Iris pigment epithelial cell (primary cell): ENCODE results near the gene RAB7A.
"Not testable (repeated sequence)": the region's sequence is repeated elsewhere in the genome, so short reads cannot be mapped to it uniquely, and the experiment has no call there.

ENCODE experiments used
- DNase-seq: peaks from one replicate; pipeline ENCODE4 v3.0.0-alpha.2; 2011; ENCODE audit warnings: low read depth

RAB7A gene

DNA sequence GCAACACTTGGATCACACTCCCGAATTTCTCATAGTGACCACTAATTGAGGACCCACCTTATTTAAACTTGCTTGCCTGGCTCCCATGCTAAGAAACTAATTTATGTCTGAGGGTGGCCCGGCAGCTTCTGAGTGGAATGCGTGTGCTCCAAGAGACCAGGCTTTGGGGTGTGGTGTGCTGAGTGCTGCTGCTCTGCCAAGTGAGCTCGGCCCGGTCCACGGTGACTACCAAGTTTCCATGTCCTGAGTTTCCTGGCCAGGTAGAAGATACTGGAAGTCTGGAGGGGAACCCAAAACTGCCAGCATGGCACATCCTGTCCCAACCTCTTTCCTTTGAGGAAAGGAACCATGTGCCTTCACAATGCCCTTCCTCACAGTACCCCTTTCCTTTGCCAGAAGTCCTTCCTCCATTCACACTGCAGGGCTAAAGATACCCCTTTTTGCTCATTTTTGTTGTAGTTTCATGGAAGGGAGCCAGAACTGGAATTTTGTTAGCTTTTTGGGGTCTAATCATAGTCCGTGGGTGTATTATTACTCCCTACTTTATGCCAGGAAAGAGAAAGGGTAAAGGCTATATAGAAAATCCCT is 94.4 kb downstream of the RAB7A start:
- DNase-seq: no peak

DNA sequence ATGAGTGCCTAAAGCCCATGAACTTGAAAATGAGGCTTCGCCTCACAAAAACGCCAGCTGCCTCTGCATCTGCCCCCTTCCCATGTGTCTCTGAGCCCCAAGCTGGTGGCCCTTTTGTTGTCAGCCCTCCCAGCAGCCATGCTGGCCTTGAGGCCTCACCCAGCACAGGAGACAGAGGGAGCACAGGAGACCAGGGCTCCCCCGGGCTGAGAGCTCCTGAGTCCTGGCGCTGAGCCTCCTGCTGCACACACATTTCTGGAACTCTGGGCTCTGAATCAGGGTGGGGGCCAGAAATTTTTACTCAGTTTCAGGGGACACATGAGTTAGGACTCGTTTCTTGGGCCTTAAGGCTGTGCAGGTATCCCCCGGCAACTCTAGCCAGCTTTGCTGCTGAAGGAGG is 97.0 kb downstream of the RAB7A start:
- DNase-seq: no peak

DNA sequence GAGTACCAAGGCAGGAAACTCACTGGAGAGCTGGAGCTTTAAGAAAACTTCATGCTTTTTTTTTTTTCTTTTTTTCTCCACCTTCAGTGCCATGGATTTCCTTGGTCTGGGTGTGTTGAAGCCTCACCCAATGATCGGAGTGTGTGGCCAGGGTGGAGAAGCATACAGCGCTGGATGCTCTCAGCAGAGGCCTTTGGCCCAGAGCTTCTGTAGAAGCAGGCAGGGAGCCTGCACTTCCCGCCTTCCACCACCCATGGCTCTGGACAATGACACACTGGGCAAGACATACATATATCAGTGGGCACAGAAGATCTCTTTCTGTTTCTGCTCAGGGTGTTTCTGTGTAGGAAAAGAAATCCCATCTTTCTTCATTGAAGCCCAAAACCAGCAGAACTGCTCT is 97.6 kb downstream of the RAB7A start:
- DNase-seq: no peak

DNA sequence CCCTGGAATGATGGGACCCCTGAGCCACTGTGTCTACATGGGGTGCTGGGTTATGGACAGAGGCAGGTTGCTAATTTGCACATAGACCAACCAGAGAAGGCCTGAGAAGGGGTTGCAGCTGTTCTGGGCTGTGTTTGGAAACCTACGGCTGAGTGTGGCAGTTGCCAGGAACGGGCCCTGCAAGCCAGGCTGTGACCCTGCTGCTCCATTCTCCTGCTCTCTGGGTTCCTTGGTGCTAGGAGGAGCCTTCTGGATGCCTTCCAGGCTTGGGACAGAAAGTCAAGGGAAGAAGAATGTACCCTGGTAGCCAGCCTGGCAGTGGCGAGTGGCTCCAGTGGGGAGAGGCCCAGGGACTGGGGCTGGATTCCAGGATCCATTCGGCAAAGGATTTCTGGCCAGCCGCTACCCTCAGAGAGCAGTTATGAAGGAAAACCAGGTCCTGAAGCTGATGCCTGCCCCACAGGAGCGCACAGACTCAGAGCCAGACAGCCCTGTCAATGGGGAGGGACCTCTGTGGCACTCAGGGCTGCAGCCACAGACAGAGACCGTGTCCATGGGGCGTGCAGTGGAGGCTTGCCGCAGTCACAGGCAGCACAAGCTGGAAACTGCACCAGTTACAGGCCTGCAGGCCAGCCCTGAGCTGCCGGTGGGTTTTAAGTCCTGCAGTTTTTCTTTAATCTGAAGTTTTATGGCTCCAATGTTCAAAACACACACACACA is 98.3 kb downstream of the RAB7A start:
- DNase-seq: no peak

DNA sequence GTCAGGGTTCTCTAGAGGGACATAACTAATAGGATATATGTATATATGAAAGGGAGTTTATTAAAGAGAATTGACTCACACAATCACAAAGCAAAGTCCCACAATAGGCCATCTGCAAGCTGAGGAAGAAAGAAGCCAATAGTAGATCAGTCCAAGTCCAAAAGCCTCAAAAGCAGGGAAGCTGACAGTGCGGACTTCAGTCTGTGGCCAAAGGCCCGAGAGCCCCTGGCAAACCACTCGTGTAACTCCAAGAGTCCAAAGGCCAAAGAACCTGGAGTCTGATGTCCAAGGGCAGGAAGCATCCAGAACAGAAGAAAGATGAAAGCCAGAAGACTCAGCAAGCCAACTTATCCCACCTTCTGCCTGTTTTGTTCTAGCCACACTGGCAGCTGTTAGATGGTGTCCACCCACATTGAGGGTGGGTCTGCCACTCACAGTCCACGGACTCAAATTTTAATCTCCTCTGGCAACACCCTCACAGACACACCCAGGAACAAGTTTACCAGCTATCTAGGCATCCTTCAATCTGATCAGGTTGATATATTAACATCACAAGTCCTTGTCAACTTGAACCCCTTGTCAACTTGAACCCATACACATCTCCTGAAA is 99.2 kb downstream of the RAB7A start:
- DNase-seq: no peak

DNA sequence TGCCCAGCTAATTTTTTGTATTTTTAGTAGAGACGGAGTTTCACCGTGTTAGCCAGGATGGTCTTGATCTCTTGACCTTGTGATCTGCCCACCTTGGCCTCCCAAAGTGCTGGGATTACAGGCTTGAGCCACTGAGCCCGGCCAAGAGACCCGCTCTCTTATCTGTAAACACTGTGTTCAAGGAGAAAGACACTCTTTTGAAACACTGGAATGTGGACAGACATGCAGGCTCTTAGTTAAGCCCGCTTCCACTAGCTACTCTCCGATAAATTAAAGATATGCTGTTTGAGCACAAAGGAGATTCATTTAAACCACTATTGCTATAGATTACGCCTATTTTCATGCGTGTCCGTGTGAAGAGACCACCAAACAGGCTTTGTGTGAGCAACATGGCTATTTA is 103.1 kb downstream of the RAB7A start:
- DNase-seq: not testable (repeated sequence)

DNA sequence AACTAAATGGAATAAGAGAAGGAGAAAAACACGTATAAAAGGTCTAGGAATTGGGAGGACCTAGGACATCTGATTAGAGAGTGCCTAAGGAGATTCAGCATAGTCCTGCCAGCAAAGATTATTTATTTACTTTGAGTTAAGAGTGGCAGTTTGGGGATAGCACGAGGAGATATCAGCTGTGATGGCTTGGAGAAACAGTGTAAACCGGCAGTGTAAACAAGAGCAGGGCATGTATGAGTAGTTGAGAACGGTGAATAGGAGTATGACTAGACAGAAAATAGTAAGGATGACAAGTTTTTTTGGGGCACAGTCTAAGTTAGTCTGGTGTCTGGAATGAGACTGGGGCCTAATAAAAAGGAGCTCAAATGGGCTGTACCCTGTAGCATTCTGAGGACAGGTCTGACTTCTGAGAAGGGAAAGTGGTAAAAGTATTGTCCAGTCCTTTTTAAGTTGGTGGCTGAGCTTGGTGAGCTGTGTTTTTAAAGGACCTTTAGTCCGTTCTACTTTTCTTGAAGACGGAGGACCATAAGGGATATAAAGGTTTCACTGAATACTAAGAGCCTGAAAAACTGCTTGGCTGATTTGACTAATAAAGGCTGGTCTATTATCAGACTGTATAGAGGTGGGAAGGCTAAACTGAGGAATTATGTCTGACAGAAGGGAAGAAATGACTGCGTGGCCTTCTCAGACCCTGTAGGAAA is 104.1 kb downstream of the RAB7A start:
- DNase-seq: not testable (repeated sequence)

DNA sequence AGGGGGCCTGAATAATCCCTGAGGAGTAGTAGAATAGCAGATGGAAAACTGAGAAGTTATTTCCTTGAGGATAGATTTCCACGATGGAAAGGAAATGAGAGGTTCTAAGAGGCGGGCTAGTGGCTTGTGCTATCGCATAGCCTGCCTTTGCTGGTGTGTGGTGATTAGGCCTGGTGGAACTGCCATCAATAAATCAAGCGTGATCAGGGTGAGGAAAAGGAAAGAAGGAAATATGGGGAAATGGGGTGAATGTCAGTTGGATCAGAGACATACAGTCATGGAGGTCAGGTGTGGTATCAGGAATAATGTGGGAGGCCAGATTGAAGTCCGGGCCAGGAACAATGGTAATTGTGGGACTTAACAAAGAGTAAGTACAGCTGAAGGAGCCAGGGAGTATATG is 104.8 kb downstream of the RAB7A start:
- not testable (repeated sequence) for DNase-seq

DNA sequence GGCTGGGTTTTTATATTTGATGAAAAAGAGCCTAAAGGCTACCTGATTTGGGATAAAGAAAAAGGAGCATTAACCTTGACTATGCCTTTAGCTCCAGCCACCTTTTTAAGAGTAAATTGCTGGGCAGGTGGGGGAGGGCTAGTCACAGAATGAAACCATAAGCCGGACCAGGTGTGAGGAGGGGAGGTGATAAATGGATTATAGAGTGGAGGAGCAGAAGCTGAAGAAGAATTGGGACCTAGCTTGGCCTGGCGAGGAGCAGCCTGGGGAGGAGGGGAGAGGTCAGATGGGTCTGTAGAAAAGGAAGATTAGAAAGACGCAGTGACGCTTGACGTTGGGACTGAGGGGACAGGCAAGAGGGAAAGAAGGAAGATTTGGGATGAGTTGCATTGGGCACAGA is 107.0 kb downstream of the RAB7A start:
- not testable (repeated sequence) for DNase-seq

DNA sequence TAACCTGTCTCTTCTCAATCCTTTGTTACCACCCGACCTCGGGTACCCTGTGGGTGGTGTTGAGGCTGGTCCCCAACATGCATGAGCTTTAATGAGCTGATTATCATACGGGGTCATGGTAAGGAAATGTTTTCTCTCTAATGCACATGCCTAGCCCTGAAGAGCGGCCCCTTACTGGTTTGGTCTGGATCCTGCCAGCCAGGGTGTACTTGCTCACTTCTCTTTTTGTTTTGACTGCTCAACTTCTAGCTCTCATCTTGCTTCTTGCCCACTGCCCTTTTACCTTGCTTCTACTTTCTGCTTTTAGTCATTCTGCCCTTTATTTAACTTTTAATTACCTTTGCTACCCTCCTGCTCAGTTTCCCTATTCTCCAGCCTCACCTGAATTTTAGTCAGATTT is 109.1 kb downstream of the RAB7A start:
- no peak for DNase-seq

DNA sequence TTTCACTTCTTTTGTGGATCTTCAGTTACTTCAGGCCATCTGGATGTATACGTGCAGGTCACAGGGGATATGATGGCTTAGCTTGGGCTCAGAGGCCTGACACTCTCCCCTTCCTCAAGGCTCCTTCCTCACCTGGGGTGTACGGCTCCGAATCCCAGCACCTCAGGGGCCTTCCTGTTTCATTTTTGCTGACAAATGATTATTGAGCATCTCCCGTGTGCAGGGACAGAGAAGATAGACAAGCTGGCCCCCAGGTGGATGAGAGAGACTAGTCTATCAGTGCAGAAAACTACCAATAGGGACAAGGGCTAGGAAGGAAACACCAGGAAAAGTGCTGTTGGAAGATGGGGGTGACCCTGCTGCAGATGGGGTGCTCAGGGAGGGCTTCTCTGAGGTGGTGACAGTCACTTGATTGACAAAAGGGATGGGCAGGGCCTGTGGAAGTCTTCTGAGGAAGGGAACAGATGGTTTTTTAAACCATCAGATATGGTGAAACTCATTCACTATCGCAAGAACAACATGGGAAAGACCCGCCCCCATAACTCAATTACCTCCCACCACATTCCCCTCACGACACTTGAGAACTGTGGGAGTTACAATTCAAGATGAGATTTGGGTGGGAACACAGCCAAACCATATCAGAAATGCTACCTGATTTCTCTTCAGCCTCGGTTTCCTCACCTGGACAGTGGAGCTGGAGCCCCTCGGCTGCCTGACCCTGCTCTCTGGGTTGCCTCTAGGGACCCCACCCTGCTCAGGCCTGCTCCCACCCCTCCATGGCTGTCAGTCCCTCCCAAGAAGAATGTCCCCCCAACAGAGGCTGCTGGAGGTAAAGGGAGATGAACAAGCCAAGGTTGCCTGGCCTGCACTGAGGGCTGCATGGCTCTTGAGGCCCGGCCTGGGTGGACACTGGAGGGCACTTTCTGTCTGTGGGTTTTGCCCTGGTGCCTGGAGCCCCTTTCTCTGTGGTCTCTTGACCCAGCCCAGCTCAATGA is 116.2 kb downstream of the RAB7A start:
- no peak for DNase-seq

DNA sequence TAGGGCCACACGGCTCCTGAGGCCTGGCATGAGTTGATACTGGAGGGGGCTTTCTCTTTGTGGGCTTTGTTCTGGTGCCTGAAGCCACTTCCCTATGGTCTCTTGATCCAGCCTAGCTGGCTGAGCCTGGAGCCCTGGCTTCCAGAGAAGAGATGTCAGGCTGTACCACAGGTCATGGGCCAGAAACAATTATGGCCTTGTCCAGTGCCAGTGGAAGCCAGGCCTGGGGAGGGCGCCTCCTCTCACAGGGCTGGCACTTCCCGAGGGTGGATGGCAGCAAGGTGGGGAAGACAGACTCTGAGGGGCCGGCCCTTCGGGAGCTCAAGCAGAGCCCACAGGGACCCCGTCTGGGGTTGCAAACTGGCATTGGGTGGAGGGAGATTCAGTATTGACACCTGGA is 118.5 kb downstream of the RAB7A start:
- DNase-seq: no peak

DNA sequence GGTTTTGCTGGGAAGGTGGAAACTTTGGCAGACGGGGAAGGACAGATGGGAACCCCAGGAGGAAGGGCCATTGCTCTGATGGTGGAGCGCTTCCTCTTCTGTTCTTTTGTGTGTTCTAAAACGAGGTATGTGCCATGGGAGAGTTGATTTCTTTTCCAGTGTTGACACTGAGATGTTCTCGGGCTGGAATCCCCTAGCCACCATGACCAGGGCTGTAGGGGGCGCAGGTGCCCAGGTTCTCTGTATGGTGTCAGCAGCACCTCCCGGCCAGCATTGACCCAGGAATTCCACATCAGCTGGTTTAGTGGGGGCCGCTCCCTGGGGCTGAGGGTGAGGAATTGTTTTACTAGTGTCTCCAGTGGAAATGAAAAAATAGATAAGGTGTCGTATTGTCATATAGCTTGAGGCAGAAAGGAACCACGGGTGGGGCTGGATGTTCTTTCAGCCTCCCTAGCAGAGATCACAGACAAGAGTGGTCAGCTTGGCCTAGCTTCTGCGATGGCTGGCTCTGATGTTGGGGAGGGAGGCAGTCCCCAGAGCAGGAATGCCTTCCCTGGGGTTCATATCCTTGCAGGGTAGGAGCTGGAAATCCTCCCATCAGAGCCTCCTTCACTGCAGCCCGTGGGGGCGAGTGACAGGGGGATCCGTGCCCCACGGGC is 119.3 kb downstream of the RAB7A start:
- no peak for DNase-seq

DNA sequence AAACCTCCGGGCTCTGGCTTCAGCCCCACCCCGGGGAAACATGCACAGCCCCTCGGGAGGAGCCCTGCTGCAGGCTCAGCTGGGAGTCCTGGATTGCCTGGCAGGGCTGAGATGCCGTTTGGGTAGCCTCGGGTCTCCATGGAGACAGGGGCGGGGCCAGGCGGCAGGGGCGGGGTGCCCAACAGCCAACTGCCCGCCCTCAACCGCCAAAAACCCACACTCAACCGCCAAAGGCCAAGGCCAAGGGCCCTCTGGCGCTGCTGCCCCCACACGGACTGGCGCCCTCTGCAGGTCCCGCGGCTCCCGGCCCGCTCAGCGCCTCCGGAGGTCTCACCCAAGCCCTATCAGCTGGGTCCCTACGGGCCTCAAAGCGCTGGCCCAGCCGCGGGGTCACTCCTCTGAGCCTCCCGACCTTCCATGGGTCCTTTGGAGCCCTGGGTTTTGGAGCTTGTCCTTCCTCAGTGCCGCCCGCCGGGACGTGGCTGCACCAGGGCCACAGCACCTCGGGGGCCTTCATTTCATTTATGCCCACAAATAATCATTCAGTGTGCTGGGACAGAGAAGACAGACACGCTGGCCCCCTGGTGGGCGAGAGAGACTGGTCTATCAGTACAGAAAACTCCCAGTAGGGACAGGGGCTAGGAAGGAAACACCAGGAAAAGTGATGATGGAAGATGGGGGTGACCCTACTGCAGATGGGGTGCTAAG is 119.9 kb downstream of the RAB7A start:
- peak; percentile 52 for DNase-seq

DNA sequence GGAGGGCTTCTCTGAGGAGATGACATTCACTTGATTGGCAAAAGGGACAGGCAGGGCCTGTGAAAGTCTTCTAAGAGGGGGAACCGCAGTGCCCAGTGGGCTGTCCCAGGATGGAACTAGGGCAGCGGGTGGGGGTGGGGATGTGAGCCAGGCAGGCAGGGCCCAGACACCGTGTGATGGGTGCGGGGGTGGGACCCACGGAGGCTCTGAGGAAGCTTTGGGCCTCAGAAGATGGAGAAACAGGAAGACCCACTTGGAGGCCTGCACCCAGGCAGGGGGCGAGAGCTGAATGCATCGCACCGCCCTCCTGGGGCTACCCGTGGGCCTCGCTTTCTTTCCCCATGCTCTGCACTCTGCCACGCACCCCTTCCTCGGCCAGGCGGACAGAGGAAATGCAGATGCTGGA is 120.5 kb downstream of the RAB7A start:
- DNase-seq: no peak

DNA sequence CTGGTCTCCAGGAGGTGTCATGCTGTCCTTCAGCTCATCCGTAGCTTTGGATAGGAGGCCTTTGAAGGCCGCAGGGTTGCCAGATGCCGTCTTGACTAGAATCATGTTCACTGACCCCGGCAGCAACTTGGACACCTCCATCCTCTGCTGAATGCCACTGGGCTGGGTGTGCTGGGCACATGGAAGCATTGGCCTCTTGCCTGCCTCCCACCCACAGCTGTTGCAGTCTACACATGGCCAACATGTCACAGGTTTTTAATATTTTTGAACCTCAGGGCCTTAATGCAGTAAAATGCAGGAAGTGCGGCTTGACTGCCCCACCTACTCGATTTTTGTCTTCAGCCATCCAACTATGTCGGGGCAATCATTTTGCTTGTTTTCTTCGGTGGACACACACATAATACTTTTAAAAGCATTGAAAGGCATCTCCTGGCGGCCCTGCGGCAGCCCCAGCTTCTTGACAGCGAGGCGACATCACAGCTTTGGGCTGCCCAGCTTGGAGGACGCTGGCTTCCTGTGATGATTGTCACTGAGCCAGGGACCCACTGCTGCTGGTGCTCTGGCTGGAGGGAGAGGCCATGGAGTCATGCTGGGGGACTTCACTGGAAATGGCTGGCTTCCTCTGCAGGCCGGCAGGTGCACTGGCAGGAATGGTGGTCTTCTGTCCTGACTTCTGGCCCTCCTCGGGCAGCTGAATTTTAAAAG is 121.8 kb downstream of the RAB7A start:
- no peak for DNase-seq

DNA sequence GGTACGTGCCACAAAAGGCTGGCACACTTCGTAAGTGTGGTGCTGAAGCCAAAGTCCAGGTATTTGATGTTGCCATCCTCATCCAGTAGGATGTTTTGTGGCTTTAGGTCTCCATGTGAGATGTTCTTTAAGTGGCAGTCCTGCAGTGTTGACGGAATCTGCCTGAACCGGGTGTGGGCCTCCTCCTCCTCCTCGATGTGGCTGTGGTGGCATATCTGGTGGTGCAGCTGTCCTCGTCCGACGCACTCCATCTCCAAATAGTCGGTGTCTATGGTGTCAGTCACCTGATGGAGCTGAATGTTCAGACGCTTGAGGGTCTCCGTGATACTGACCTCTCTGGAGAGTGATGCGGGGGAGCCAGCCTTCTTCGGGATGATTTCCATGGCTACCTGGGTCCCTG is 123.0 kb downstream of the RAB7A start:
- no peak for DNase-seq

DNA sequence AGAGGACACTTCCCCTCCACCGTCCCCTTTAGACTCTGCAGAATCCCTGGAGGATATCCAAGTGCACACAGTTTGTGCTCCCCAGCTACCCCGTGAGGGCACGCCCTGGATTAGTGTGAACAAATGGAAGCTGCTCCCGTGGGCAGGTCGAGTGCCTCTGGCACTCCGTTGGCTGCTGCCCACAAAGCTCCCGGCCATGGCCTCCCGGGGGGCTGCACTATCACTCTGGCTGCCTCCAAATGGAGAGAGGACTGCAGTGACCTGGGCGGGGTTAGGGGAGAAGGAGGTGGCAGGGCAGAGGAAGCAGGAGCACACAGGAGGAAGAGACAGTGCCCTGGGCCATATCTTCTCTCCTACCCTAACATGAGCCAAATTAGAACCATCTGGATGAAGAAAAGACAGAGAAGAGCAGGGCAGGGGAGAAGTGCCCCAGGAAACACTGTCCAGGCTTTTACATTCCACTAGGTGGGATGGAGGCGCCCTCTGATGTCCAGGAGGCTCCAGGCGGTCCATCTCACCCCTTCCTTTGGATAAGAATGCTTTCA is 124.0 kb downstream of the RAB7A start:
- peak; percentile 18 for DNase-seq

DNA sequence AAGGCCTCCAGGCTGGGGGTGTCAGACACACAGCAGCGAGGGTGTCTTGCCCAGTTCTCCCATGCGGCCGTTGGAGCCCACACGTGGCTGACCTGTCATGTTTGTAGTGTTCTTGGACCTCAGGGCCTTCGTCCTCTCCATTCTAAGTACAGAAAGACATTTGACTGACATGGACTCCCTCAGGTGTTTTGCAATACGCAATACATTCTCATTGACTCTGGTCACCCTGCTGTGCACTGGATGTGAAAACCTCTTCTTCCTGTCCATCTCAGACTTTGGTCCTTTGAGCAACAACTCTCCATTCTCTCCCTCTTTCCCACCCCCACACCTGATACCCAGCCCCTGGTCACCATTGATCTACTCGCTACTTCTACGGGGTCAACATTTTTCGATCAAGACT is 124.6 kb downstream of the RAB7A start:
- DNase-seq: no peak

DNA sequence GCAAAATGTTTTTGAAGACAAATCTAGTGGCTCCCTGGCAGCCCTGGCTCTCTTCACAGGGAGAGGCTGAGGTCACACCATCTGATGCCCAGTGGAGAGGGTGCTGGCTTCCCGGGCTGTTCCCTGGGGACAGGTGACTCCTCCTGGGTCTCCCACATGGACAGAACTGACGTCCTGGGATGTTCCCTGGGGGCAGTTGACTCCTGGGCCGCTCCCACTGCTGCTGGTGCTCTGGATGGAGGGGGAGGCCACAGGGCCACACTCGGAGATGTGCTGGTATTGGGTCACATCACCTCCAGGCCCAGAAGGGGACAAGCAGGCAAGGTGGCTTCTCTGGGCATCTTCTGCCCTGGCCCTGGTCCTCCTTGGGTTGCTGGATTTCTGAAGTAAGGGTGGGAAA is 125.6 kb downstream of the RAB7A start:
- DNase-seq: no peak
